ENCODE results near the gene CHCHD1. TPM values are rescaled to one million over a fixed set of nuclear protein-coding genes. Genes with fewer than 3 reads are reported as not detected.

Gene CHCHD1
- total RNA-seq, 1 experiment from 2014 or later = 44.1 TPM

DNA sequence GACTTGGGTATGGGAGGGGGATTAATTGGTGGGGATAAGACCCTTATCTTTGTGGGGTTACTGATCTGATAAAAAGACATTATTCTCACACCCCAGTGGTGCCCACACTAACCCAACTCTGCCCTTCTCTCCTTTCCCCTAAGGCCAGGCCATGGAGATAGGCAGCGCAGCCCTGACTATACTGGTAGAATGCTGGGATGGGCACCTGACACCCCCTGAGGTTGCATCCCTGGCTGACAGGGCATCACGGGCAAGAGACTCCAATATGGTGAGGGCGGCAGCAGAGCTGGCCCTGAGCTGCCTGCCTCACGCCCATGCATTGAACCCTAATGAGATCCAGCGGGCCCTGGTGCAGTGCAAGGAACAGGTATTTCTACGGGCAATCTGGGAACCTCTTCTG is 16.2 kb downstream of the CHCHD1 start:
- H3K4me3 Mint-ChIP-seq (ENCODE audit: low read depth, unreplicated experiment) = no peak overlapping the region
- no peak for DNase-seq
- TF ChIP-seq, protein P1, sequence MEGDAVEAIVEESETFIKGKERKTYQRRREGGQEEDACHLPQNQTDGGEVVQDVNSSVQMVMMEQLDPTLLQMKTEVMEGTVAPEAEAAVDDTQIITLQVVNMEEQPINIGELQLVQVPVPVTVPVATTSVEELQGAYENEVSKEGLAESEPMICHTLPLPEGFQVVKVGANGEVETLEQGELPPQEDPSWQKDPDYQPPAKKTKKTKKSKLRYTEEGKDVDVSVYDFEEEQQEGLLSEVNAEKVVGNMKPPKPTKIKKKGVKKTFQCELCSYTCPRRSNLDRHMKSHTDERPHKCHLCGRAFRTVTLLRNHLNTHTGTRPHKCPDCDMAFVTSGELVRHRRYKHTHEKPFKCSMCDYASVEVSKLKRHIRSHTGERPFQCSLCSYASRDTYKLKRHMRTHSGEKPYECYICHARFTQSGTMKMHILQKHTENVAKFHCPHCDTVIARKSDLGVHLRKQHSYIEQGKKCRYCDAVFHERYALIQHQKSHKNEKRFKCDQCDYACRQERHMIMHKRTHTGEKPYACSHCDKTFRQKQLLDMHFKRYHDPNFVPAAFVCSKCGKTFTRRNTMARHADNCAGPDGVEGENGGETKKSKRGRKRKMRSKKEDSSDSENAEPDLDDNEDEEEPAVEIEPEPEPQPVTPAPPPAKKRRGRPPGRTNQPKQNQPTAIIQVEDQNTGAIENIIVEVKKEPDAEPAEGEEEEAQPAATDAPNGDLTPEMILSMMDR (IDR thresholded peaks at IDR 0.05; ENCODE audit: unreplicated experiment) = no peak
- no peaks in the 10 kb centered on the region for H3K27me3 Mint-ChIP-seq (ENCODE audit: unreplicated experiment)
- H3K36me3 Mint-ChIP-seq (ENCODE audit: insufficient read depth, unreplicated experiment) = peaks cover 55% of the 10 kb centered on the region
- no peak overlapping the region for H3K27ac Mint-ChIP-seq (ENCODE audit: unreplicated experiment)
- intact Hi-C loops (cut with micrococcal nuclease; ENCODE audit: unreplicated experiment) = no loop called here
- CTCF ChIA-PET = interaction anchor here (1.9 kb wide), 1 partner anchor 17 kb away, joined by 3 read pairs; the partner anchor contains the start of gene CHCHD1
- BruUV-seq (replicated peaks) = no TSS peak
- H3K9me3 Mint-ChIP-seq (ENCODE audit: low read depth, unreplicated experiment) = no peaks in the 10 kb centered on the region
- no peaks in the 10 kb centered on the region for H3K4me1 Mint-ChIP-seq (ENCODE audit: low read depth, unreplicated experiment)

DNA sequence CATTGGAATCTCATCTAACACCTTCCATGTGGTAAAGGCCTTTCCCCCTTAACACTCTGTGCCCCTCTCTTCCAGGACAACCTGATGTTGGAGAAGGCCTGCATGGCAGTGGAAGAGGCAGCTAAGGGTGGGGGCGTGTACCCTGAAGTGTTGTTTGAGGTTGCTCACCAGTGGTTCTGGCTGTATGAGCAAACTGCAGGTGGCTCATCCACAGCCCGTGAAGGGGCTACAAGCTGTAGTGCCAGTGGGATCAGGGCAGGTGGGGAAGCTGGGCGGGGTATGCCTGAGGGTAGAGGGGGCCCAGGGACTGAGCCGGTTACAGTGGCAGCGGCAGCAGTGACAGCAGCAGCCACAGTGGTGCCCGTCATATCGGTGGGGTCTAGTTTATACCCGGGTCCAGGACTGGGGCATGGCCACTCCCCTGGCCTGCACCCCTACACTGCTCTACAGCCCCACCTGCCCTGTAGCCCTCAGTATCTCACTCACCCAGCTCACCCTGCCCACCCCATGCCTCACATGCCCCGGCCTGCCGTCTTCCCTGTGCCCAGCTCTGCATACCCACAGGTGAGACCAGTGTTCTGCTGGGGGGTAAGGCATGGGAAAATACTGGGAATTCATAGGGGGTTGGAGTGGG is 17.2 kb downstream of the CHCHD1 start:
- no peaks in the 10 kb centered on the region for H3K27me3 Mint-ChIP-seq (ENCODE audit: unreplicated experiment)
- no TSS peak for BruUV-seq (replicated peaks)
- DNase-seq = no peak
- peaks cover 62% of the 10 kb centered on the region for H3K36me3 Mint-ChIP-seq (ENCODE audit: insufficient read depth, unreplicated experiment)
- H3K4me3 Mint-ChIP-seq (ENCODE audit: low read depth, unreplicated experiment) = no peak overlapping the region
- CTCF ChIA-PET = interaction anchor here (1.9 kb wide), 1 partner anchor 17 kb away, joined by 3 read pairs; the partner anchor contains the start of gene CHCHD1
- no peak overlapping the region for H3K27ac Mint-ChIP-seq (ENCODE audit: unreplicated experiment)
- H3K4me1 Mint-ChIP-seq (ENCODE audit: low read depth, unreplicated experiment) = no peaks in the 10 kb centered on the region
- intact Hi-C loops (cut with micrococcal nuclease; ENCODE audit: unreplicated experiment) = no loop called here
- H3K9me3 Mint-ChIP-seq (ENCODE audit: low read depth, unreplicated experiment) = no peaks in the 10 kb centered on the region
- TF ChIP-seq, protein P1 (IDR thresholded peaks at IDR 0.05; ENCODE audit: unreplicated experiment) = no peak

DNA sequence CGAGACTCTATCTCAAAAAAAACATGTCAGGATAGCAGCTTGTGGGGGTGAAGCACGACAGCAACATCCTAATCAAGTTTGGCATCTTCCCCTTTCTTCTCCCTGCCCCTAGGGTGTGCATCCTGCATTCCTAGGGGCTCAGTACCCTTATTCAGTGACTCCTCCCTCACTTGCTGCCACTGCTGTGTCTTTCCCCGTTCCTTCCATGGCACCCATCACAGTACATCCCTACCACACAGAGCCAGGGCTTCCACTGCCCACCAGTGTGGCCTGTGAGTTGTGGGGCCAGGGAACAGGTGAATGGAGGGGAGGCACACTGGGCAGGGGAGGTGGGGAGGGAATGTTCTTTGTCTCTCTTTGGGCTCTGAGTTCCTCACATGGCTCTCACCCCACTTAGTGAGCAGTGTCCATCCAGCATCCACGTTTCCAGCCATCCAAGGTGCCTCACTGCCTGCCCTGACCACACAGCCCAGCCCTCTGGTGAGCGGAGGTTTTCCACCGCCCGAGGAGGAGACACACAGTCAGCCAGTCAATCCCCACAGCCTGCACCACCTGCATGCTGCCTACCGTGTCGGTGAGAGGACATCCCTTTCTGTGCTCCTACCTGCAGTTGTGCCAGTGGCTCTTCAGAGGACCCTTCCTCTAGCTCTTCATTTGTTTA is 18.2 kb downstream of the CHCHD1 start:
- H3K36me3 Mint-ChIP-seq (ENCODE audit: insufficient read depth, unreplicated experiment) = peaks cover 61% of the 10 kb centered on the region
- TF ChIP-seq, protein P1 (IDR thresholded peaks at IDR 0.05; ENCODE audit: unreplicated experiment) = no peak
- H3K4me1 Mint-ChIP-seq (ENCODE audit: low read depth, unreplicated experiment) = no peaks in the 10 kb centered on the region
- CTCF ChIA-PET = interaction anchor here (1.9 kb wide), 1 partner anchor 18 kb away, joined by 3 read pairs; the partner anchor contains the start of gene CHCHD1
- no peak overlapping the region for H3K27ac Mint-ChIP-seq (ENCODE audit: unreplicated experiment)
- DNase-seq = no peak
- no peaks in the 10 kb centered on the region for H3K27me3 Mint-ChIP-seq (ENCODE audit: unreplicated experiment)
- BruUV-seq (replicated peaks) = no TSS peak
- intact Hi-C loops (cut with micrococcal nuclease; ENCODE audit: unreplicated experiment) = no loop called here
- no peaks in the 10 kb centered on the region for H3K9me3 Mint-ChIP-seq (ENCODE audit: low read depth, unreplicated experiment)
- H3K4me3 Mint-ChIP-seq (ENCODE audit: low read depth, unreplicated experiment) = no peak overlapping the region

DNA sequence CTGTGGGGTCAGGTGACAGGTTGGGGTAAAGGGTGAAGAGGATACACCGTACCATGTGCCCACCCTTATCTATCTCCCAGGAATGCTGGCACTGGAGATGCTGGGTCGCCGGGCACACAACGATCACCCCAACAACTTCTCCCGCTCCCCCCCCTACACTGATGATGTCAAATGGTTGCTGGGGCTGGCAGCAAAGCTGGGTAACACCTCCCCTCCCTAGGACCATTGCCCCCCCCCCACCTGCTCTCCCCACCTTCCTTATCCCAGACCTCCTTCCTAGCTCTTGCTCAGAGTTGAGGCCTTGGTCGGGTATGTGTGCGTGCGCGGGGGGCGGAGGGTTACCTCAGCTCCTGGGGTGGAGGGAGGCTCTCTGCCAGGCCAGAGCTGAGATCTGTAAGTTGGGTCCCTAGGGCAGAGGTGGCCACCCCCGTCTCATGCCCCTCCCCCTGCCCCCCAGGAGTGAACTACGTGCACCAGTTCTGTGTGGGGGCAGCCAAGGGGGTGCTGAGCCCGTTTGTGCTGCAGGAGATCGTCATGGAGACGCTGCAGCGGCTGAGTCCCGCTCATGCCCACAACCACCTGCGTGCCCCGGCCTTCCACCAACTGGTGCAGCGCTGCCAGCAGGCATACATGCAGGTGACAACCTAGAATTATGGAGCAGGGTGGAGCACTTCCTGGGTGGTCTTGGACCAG is 18.9 kb downstream of the CHCHD1 start:
- no peaks in the 10 kb centered on the region for H3K27me3 Mint-ChIP-seq (ENCODE audit: unreplicated experiment)
- CTCF ChIA-PET = no interaction called here
- intact Hi-C loops (cut with micrococcal nuclease; ENCODE audit: unreplicated experiment) = no loop called here

More for the DNA sequence above, 18.9 kb downstream of the CHCHD1 start:
- H3K9me3 Mint-ChIP-seq (ENCODE audit: low read depth, unreplicated experiment) = no peaks in the 10 kb centered on the region
- no TSS peak for BruUV-seq (replicated peaks)
- H3K4me1 Mint-ChIP-seq (ENCODE audit: low read depth, unreplicated experiment) = no peaks in the 10 kb centered on the region
- H3K27ac Mint-ChIP-seq (ENCODE audit: unreplicated experiment) = no peak overlapping the region
- TF ChIP-seq, protein P1 (IDR thresholded peaks at IDR 0.05; ENCODE audit: unreplicated experiment) = no peak
- no peak overlapping the region for H3K4me3 Mint-ChIP-seq (ENCODE audit: low read depth, unreplicated experiment)
- H3K36me3 Mint-ChIP-seq (ENCODE audit: insufficient read depth, unreplicated experiment) = peaks cover 55% of the 10 kb centered on the region
- DNase-seq = no peak
